Measurements from ENCODE around the gene RAB20. TPM values are rescaled to one million over a fixed set of nuclear protein-coding genes. Genes with fewer than 3 reads are reported as not detected.

RAB20 gene
- total and polyA plus RNA-seq, 10 donors = 19.1 to 96.4 (median 52.8) TPM

DNA sequence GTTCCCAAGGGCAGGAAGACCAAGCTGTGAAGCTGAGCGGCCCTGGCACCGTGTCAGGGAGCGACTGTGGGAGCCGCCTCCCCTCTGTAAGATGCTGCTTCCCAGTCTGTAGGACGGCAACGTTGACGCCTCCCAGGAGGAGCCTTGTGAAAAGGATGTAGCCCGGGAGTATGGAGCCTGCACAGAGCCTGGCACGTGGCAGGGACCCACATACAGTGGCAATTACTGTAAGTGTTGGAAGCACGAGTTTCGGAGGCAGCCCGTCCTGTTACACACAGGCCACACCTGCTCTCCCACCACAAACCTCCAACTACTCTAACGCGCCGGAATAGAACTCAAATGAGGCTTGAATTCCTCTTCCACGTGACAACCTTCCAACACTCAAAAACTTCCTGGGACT, 6.6 kb downstream of the RAB20 start:
- Histone ChIP-seq H3K9me3 (peaks cover 0 to 6% (median 0%) of the 10 kb centered on the region in 8 donors), H3K4me1 (peaks cover 0 to 91% (median 53%) of the 10 kb centered on the region in 6 donors), H3K27me3 (replicated peaks in 1 of 7) (no peaks in the 10 kb centered on the region), H3K4me3 (no peak overlapping the region), H3K27ac (peak overlapping the region in 4 of 8 donors; percentile 11 to 96 (median 73)), H3K36me3 (peaks cover 0 to 30% (median 4%) of the 10 kb centered on the region in 6 donors)
- WGBS, 5 donors = 69 to 84% (median 79%) methylated on average over 9 to 15 of the region's 16 CpGs
- TF ChIP-seq POLR2A (IDR thresholded peaks at IDR 0.05) (no peak), POLR2AphosphoS5 (IDR thresholded peaks at IDR 0.05) (peak in 1 of 3 donors; percentile 9)
- intact Hi-C loops (cut with DNase I; ENCODE audit: low total_unique reads) = no loop called here
- DNase-seq = peak; percentile 71

DNA sequence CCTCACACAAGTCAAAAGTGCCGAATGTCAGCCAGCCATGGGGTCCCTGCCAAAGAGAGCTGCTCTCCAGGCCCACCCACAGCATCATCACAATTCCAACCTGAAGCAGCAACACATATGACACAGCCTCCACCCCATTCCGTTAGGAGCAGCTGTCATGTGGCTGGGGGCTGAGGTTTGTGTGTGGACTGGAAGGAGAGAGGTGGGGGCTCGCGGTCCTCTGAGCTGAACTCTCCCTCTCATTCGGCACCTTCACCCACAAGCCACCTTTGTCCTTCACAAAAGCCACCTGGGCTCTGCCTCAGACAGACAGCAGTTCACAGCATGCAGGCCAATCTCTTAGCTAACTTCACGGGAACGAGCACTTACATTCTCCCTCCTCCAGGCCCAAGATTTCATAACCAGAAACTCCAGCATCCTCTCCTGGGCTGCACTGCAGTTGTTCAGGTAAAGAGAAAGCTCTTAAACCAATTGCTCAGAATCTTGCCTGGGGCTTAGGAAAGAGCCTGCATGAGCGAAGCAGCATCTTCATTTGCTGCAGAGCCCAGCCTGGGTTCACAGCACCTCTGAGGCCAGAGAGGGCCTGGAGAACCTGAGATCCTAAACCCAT, 7.2 kb downstream of the RAB20 start:
- TF ChIP-seq, protein P1, sequence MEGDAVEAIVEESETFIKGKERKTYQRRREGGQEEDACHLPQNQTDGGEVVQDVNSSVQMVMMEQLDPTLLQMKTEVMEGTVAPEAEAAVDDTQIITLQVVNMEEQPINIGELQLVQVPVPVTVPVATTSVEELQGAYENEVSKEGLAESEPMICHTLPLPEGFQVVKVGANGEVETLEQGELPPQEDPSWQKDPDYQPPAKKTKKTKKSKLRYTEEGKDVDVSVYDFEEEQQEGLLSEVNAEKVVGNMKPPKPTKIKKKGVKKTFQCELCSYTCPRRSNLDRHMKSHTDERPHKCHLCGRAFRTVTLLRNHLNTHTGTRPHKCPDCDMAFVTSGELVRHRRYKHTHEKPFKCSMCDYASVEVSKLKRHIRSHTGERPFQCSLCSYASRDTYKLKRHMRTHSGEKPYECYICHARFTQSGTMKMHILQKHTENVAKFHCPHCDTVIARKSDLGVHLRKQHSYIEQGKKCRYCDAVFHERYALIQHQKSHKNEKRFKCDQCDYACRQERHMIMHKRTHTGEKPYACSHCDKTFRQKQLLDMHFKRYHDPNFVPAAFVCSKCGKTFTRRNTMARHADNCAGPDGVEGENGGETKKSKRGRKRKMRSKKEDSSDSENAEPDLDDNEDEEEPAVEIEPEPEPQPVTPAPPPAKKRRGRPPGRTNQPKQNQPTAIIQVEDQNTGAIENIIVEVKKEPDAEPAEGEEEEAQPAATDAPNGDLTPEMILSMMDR (IDR thresholded peaks at IDR 0.05 in 8 of 11, conservative IDR thresholded peaks at IDR 0.05 in 3 of 11) = no peak
- TF ChIP-seq POLR2AphosphoS5 (IDR thresholded peaks at IDR 0.05) (no peak), POLR2A (IDR thresholded peaks at IDR 0.05) (no peak)
- DNase-seq = peak; percentile 57
- peak overlapping the region in 3 of 8 donors; percentile 11 to 96 (median 74) for H3K27ac ChIP-seq
- H3K4me1 ChIP-seq = peaks cover 0 to 87% (median 48%) of the 10 kb centered on the region in 6 donors
- peaks cover 0 to 6% (median 0%) of the 10 kb centered on the region in 8 donors for H3K9me3 ChIP-seq
- no peaks in the 10 kb centered on the region for H3K27me3 ChIP-seq (replicated peaks in 1 of 7)
- H3K4me3 ChIP-seq = no peak overlapping the region
- 89 to 95% (median 92%) methylated on average over 8 of the region's 8 CpGs for WGBS, 5 donors
- H3K36me3 ChIP-seq = peaks cover 0 to 28% (median 4%) of the 10 kb centered on the region in 6 donors
- intact Hi-C loops (cut with DNase I; ENCODE audit: low total_unique reads) = no loop called here

- H3K27me3 ChIP-seq (replicated peaks in 1 of 7) = no peaks in the 10 kb centered on the region
- TF ChIP-seq POLR2AphosphoS5 (IDR thresholded peaks at IDR 0.05) = no peak
- TF ChIP-seq POLR2A (IDR thresholded peaks at IDR 0.05) = no peak
- TF ChIP-seq, protein P1 (IDR thresholded peaks at IDR 0.05 in 8 of 11, conservative IDR thresholded peaks at IDR 0.05 in 3 of 11) = no peak
- H3K36me3 ChIP-seq = peaks cover 0 to 29% (median 4%) of the 10 kb centered on the region in 6 donors
- H3K4me1 ChIP-seq = peaks cover 0 to 87% (median 43%) of the 10 kb centered on the region in 6 donors
- DNase-seq = no peak
- no peak overlapping the region for H3K4me3 ChIP-seq
- H3K27ac ChIP-seq = peak overlapping the region in 1 of 8 donors; percentile 39
- intact Hi-C loops (cut with DNase I; ENCODE audit: low total_unique reads) = no loop called here
- 69 to 80% (median 72%) methylated on average over 4 of the region's 4 CpGs for WGBS, 5 donors
- peaks cover 0 to 6% (median 0%) of the 10 kb centered on the region in 8 donors for H3K9me3 ChIP-seq
These were observed 8.1 kb downstream of the RAB20 start for GRCh38 chr13:110553417-110553816.

- Histone ChIP-seq H3K9me3 (peaks cover 0 to 6% (median 0%) of the 10 kb centered on the region in 8 donors), H3K4me1 (peaks cover 0 to 87% (median 44%) of the 10 kb centered on the region in 6 donors), H3K27me3 (replicated peaks in 1 of 7) (no peaks in the 10 kb centered on the region), H3K27ac (peak overlapping the region in 1 of 8 donors; percentile 39), H3K36me3 (peaks cover 0 to 31% (median 3%) of the 10 kb centered on the region in 6 donors), H3K4me3 (no peak overlapping the region)
- no peak for DNase-seq
- TF ChIP-seq POLR2AphosphoS5 (IDR thresholded peaks at IDR 0.05) (no peak), POLR2A (IDR thresholded peaks at IDR 0.05) (no peak)
- TF ChIP-seq, protein P1 (IDR thresholded peaks at IDR 0.05 in 8 of 11, conservative IDR thresholded peaks at IDR 0.05 in 3 of 11) = no peak
- intact Hi-C loops (cut with DNase I; ENCODE audit: low total_unique reads) = no loop called here
- 93 to 95% (median 95%) methylated on average over 9 of the region's 9 CpGs for WGBS, 5 donors
These were observed 8.8 kb downstream of the RAB20 start for GRCh38 chr13:110552767-110553166.

All from spleen (tissue), 11 donors.